Activated CD4-positive, alpha-beta T cell treated with anti-CD3 and anti-CD28 coated beads, Interleukin-2, amount 50 U/mL, for 24 hours (primary cell): ENCODE measurements around the gene CD8B2.
"Not testable (repeated sequence)": the region's sequence is repeated elsewhere in the genome, so short reads cannot be mapped to it uniquely, and the experiment has no call there.

ENCODE experiments used
- DNase-seq, 2 donors: peaks; one replicate each; pipeline ENCODE4 v3.0.0-alpha.2; 2020; ENCODE audit warnings: low read depth in 1 of 2, low spot score in 1 of 2

The CD8B2 gene

GRCh38 chr2:106547164-106547903, 60.2 kb downstream of the CD8B2 start:
- no peak for DNase-seq

GRCh38 chr2:106551417-106552130, 64.4 kb downstream of the CD8B2 start:
- DNase-seq = no peak

- no peak for DNase-seq
Observed at GRCh38 chr2:106552921-106553320, 65.8 kb downstream of the CD8B2 start.

- no peak for DNase-seq
Observed at GRCh38 chr2:106553321-106553720, 66.2 kb downstream of the CD8B2 start.

GRCh38 chr2:106554411-106554810, 67.2 kb downstream of the CD8B2 start:
- DNase-seq = no peak

- DNase-seq = no peak
Observed at GRCh38 chr2:106555053-106555452, 67.9 kb downstream of the CD8B2 start.

GRCh38 chr2:106559786-106560185, 72.6 kb downstream of the CD8B2 start:
- DNase-seq = not testable (repeated sequence)

- DNase-seq = no peak
Observed at GRCh38 chr2:106560773-106561172, 73.6 kb downstream of the CD8B2 start.

GRCh38 chr2:106561356-106561755, 74.2 kb downstream of the CD8B2 start:
- DNase-seq = no peak

GRCh38 chr2:106561803-106562202, 74.6 kb downstream of the CD8B2 start:
- no peak for DNase-seq

- no peak for DNase-seq
Observed at GRCh38 chr2:106562268-106563186, 75.4 kb downstream of the CD8B2 start.

GRCh38 chr2:106563195-106563594, 76.0 kb downstream of the CD8B2 start:
- DNase-seq = no peak

- no peak for DNase-seq
Observed at GRCh38 chr2:106565599-106565998, 78.4 kb downstream of the CD8B2 start.

- peak in 1 of 2 donors; percentile 23 for DNase-seq
Observed at GRCh38 chr2:106566050-106566449, 78.9 kb downstream of the CD8B2 start.

GRCh38 chr2:106566484-106566883, 79.3 kb downstream of the CD8B2 start:
- not testable (repeated sequence) for DNase-seq

- no peak for DNase-seq
Observed at GRCh38 chr2:106570316-106570715, 83.2 kb downstream of the CD8B2 start.
